BE2C (cell line): ENCODE measurements around the gene MDM4.
A peak's percentile ranks its signal among the peaks of the same experiment; 100 is the strongest.

Source experiments
- DNase-seq: peaks from one replicate; pipeline ENCODE4 v3.0.0-alpha.2; 2020
- H3K27me3 ChIP-seq: fragments of 250-450 bp; sonication (Bioruptor Pico); 2 replicates; pipeline ENCODE4 v1.5.1; 2020; ENCODE audit warnings: mild to moderate bottlenecking
- H3K36me3 ChIP-seq: fragments of 250-450 bp; sonication (Bioruptor Pico); 2 replicates; pipeline ENCODE4 v1.5.1; 2020; ENCODE audit warnings: mild to moderate bottlenecking
- H3K4me1 ChIP-seq: fragments of 250-450 bp; sonication (Bioruptor Pico); 2 replicates; pipeline ENCODE4 v1.5.1; 2020
- H3K4me3 ChIP-seq: 2 replicates; pipeline ENCODE4 v1.5.1; 2011; ENCODE audit warnings: low read depth, low read length
- H3K9me3 ChIP-seq: fragments of 250-450 bp; sonication (Bioruptor Pico); 2 replicates; pipeline ENCODE4 v1.5.1; 2020
- CTCF ChIP-seq: IDR thresholded peaks from 2 replicates; pipeline ENCODE4 v1.5.1; 2012; ENCODE audit warnings: mild to moderate bottlenecking, low read depth, low read length

The MDM4 gene

GRCh38 chr1:204529371-204529895 is 13.2 kb downstream of the MDM4 start:
- no peaks in the 10 kb centered on the region for H3K27me3 ChIP-seq
- H3K4me1 ChIP-seq = no peaks in the 10 kb centered on the region
- H3K36me3 ChIP-seq = peaks cover 72% of the 10 kb centered on the region
- TF ChIP-seq CTCF = peak; percentile 37; the same call in 1 of the 2 replicates
- peak; percentile 23 for DNase-seq
- H3K4me3 ChIP-seq = no peak overlapping the region
- no peaks in the 10 kb centered on the region for H3K9me3 ChIP-seq

DNA sequence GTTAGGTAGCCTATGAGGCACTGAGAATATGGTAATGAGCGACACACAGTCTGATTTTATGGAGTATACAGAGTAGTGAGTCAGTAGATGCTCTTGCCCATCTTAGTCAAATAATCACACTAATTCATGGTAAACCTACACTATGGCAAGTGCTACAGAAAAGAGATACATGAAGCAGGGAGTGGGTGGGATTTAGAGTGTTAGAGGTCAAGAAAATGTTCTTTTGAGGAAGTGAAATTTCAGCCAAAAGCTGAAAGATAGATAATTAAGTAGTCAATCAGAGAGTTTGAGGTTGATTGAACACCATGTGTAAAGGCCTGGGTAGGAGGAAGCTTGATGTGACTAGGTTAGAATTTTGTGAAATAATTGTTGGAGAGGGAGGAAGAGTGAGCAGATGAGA is 14.7 kb downstream of the MDM4 start:
- H3K4me1 ChIP-seq = no peaks in the 10 kb centered on the region
- no peak overlapping the region for H3K4me3 ChIP-seq
- DNase-seq = no peak
- TF ChIP-seq CTCF = no peak
- H3K9me3 ChIP-seq = no peaks in the 10 kb centered on the region
- H3K27me3 ChIP-seq = no peaks in the 10 kb centered on the region
- peaks cover 80% of the 10 kb centered on the region for H3K36me3 ChIP-seq

GRCh38 chr1:204532832-204533231 is 16.6 kb downstream of the MDM4 start:
- no peak for DNase-seq
- no peak for TF ChIP-seq CTCF
- no peak overlapping the region for H3K4me3 ChIP-seq
- no peaks in the 10 kb centered on the region for H3K27me3 ChIP-seq
- H3K4me1 ChIP-seq = no peaks in the 10 kb centered on the region
- H3K36me3 ChIP-seq = peaks cover 84% of the 10 kb centered on the region
- H3K9me3 ChIP-seq = no peaks in the 10 kb centered on the region

DNA sequence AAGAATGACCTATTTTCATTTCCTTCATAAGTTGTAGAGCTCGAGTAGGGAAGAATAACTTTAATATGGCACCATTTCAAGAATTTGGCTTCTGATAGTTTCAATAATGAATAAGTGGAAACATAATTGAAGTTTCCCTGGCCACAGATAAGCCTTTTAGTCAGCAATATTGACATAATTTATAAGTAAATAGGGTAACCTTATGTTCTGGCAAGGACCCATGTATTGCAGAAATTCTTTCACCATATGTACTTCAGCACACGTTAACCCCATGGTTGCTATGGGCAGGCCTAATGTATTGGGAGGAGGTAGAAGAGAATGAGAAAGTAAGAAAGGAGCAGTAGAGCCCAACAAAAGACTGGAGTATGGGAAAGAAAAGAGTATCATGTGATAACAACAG is 25.4 kb downstream of the MDM4 start:
- TF ChIP-seq CTCF = no peak

GRCh38 chr1:204544321-204544720 is 28.1 kb downstream of the MDM4 start:
- TF ChIP-seq CTCF = no peak
- Histone ChIP-seq H3K4me3 (no peak overlapping the region), H3K27me3 (no peaks in the 10 kb centered on the region), H3K36me3 (peaks cover 97% of the 10 kb centered on the region), H3K9me3 (no peaks in the 10 kb centered on the region), H3K4me1 (no peaks in the 10 kb centered on the region)
- no peak for DNase-seq

More for the DNA sequence above, 25.4 kb downstream of the MDM4 start:
- H3K9me3 ChIP-seq = no peaks in the 10 kb centered on the region
- peaks cover 96% of the 10 kb centered on the region for H3K36me3 ChIP-seq
- no peaks in the 10 kb centered on the region for H3K4me1 ChIP-seq
- H3K27me3 ChIP-seq = no peaks in the 10 kb centered on the region
- DNase-seq = no peak
- H3K4me3 ChIP-seq = no peak overlapping the region

GRCh38 chr1:204545202-204545601 is 29.0 kb downstream of the MDM4 start:
- Histone ChIP-seq H3K4me1 (no peaks in the 10 kb centered on the region), H3K4me3 (no peak overlapping the region), H3K27me3 (no peaks in the 10 kb centered on the region), H3K9me3 (no peaks in the 10 kb centered on the region), H3K36me3 (peaks cover 98% of the 10 kb centered on the region)
- TF ChIP-seq CTCF = no peak
- DNase-seq = no peak
